Esophagus muscularis mucosa (tissue), 4 donors: ENCODE measurements around the gene KCNG1.

Experiments
- CTCF ChIP-seq, 3 experiments: fragments of 200-600 bp in 2 of 3; fragments of 450-650 bp in 1 of 3; sonication (generic) in 2 of 3; IDR thresholded peaks; one replicate each; pipeline ENCODE4 v1.5.1; 2017 to 2019; ENCODE audit warnings: antibody characterized with exemption in 3 of 3, mild to moderate bottlenecking in 2 of 3, moderate library complexity in 1 of 3
- EP300 ChIP-seq: sonication (generic); formaldehyde crosslinking; IDR thresholded peaks from one replicate; pipeline ENCODE4 v1.6.1; 2017; ENCODE audit warnings: antibody characterized with exemption
- POLR2A ChIP-seq: fragments of 450-650 bp; IDR thresholded peaks from one replicate; pipeline ENCODE4 v1.6.1; 2017; ENCODE audit warnings: antibody characterized with exemption, moderate library complexity, mild to moderate bottlenecking, low read depth
- POLR2AphosphoS5 ChIP-seq, 2 donors: sonication (generic); formaldehyde crosslinking; IDR thresholded peaks; one replicate each; pipeline ENCODE4 v1.6.1; 2017; ENCODE audit warnings: antibody characterized with exemption in 2 of 2

GRCh38 chr20:50999355-50999754, 23.6 kb downstream of the KCNG1 start:
- TF ChIP-seq CTCF (IDR thresholded peaks at IDR 0.05) (no peak), POLR2AphosphoS5 (IDR thresholded peaks at IDR 0.05) (no peak), POLR2A (no peak), EP300 (no peak)
